Esophagus muscularis mucosa (tissue), 4 donors: Measurements from ENCODE around the gene ACOXL. TPM values are rescaled to one million over a fixed set of nuclear protein-coding genes. Genes with fewer than 3 reads are reported as not detected.
"Not testable (repeated sequence)": the region's sequence is repeated elsewhere in the genome, so short reads cannot be mapped to it uniquely, and the experiment has no call there.

Source experiments
- DNase-seq: peaks from one replicate; pipeline ENCODE4 v3.0.0-alpha.2; 2017; ENCODE audit errors: extremely low spot score
- H3K27ac ChIP-seq, 4 donors: fragments of 200-600 bp; sonication (generic); replicated peaks in 1 of 4; 1 replicate in 3 of 4; 2 replicates in 1 of 4; pipeline ENCODE4 v1.5.1; 2016 to 2019; ENCODE audit warnings: mild to moderate bottlenecking in 1 of 4
- H3K27me3 ChIP-seq, 4 donors: fragments of 200-600 bp; sonication (generic); one replicate each; pipeline versions ENCODE4 v1.5.1 to v1.6.0; 2016 to 2019
- H3K36me3 ChIP-seq, 4 donors: fragments of 200-600 bp; sonication (generic); one replicate each; pipeline ENCODE4 v1.5.1; 2016 to 2019
- H3K4me1 ChIP-seq, 4 donors: fragments of 200-600 bp; sonication (generic); one replicate each; pipeline ENCODE4 v1.5.1; 2016 to 2019
- H3K4me3 ChIP-seq, 4 donors: fragments of 200-600 bp; sonication (generic); 1 replicate in 2 of 4; 2 replicates in 2 of 4; pipeline ENCODE4 v1.5.1; 2016 to 2019; ENCODE audit warnings: mild to moderate bottlenecking in 4 of 4, moderate library complexity in 1 of 4
- H3K9me3 ChIP-seq, 4 donors: fragments of 200-600 bp; sonication (generic); 1 replicate in 3 of 4; 2 replicates in 1 of 4; pipeline ENCODE4 v1.5.1; 2016 to 2019
- CTCF ChIP-seq, 3 experiments: fragments of 200-600 bp in 2 of 3; fragments of 450-650 bp in 1 of 3; sonication (generic) in 2 of 3; IDR thresholded peaks; one replicate each; pipeline ENCODE4 v1.5.1; 2017 to 2019; ENCODE audit warnings: antibody characterized with exemption in 3 of 3, mild to moderate bottlenecking in 2 of 3, moderate library complexity in 1 of 3
- EP300 ChIP-seq: sonication (generic); formaldehyde crosslinking; IDR thresholded peaks from one replicate; pipeline ENCODE4 v1.6.1; 2017; ENCODE audit warnings: antibody characterized with exemption
- POLR2A ChIP-seq: fragments of 450-650 bp; IDR thresholded peaks from one replicate; pipeline ENCODE4 v1.6.1; 2017; ENCODE audit warnings: antibody characterized with exemption, moderate library complexity, mild to moderate bottlenecking, low read depth
- POLR2AphosphoS5 ChIP-seq, 2 donors: sonication (generic); formaldehyde crosslinking; IDR thresholded peaks; one replicate each; pipeline ENCODE4 v1.6.1; 2017; ENCODE audit warnings: antibody characterized with exemption in 2 of 2
- WGBS: methylation state at CpG from one replicate; pipeline ENCODE4 v1.1.5; 2018; 5-methylcytosine and 5-hydroxymethylcytosine counted together
- intact Hi-C: fragments of 100-400 bp; cut with DNase I; formaldehyde crosslinking; loops from one replicate; pipeline ENCODE4 v1.15.1; 2023
- total RNA-seq, 4 donors: library from RNA; depleted of rRNA; stranded (reverse); fragments of >200 nt; gene quantifications; one replicate each; pipeline versions ENCODE4 v1.1.0 to v1.2.1, GENCODE V29; 2016

Gene ACOXL
- total RNA-seq, 4 donors from 2014 or later: not detected

- DNase-seq: no peak
- no peak overlapping the region for H3K4me3 ChIP-seq
- no peak overlapping the region for H3K27ac ChIP-seq
- no peaks in the 10 kb centered on the region for H3K36me3 ChIP-seq
- H3K9me3 ChIP-seq: no peaks in the 10 kb centered on the region
- no peaks in the 10 kb centered on the region for H3K4me1 ChIP-seq
- intact Hi-C loops: no loop called here
- TF ChIP-seq CTCF (IDR thresholded peaks at IDR 0.05) (no peak), EP300 (no peak), POLR2A (no peak), POLR2AphosphoS5 (IDR thresholded peaks at IDR 0.05) (no peak)
- peaks cover 0 to 21% (median 2%) of the 10 kb centered on the region in 4 donors for H3K27me3 ChIP-seq
- WGBS: 90% methylated on average over 3 of the region's 3 CpGs
These were observed 121.6 kb downstream of the ACOXL start for GRCh38 chr2:110853948-110854347.

DNA sequence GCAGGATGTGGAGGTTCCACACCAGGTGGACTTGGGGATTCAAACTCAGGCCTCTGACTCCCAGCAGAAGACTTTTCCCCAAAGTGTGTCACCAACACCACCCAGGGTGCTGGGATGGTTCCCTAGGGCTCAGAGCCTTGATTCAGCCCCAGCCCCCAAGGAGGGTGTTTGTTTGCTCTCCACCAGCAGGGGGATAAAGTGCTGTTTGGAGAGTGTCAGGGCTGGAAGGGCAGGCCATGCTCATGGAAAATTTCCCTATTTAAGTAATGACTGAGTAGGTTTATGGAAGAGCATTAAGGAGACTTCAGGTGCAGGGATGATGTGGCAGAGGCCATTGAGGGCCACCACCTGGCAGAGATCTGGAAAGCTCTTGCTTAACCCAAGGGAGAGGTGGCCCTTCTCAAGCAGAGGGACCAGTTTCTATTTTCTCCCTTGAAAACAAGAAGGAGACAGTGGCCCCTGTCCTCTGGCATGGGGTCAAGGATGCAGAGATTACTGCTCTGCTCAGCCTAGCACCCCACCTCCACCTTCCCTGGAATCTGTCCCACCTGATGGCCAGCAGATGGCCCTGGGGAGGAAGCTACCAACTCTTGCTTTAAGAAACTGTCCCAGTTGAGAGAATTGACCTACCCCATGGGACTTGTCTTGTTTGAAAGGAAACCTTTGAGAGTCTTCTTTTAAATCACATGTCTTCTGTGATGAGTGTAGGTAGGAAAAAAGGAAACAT is 122.1 kb downstream of the ACOXL start:
- intact Hi-C loops: no loop called here
- no peak for DNase-seq
- H3K36me3 ChIP-seq: no peaks in the 10 kb centered on the region

GRCh38 chr2:110855841-110856240 is 123.5 kb downstream of the ACOXL start:
- H3K27ac ChIP-seq, DNase-seq, H3K4me1 ChIP-seq, H3K9me3 ChIP-seq, H3K4me3 ChIP-seq, intact Hi-C loops, H3K36me3 ChIP-seq: not testable (repeated sequence)
- H3K27me3 ChIP-seq: peaks cover 0 to 39% (median 2%) of the 10 kb centered on the region in 4 donors
- WGBS: 91% methylated on average over 7 of the region's 7 CpGs

More for the DNA sequence above, 122.1 kb downstream of the ACOXL start:
- Histone ChIP-seq H3K4me1 (no peaks in the 10 kb centered on the region), H3K27ac (no peak overlapping the region), H3K27me3 (peaks cover 0 to 26% (median 2%) of the 10 kb centered on the region in 4 donors), H3K9me3 (no peaks in the 10 kb centered on the region), H3K4me3 (no peak overlapping the region)
- TF ChIP-seq POLR2A: no peak
- no peak for TF ChIP-seq POLR2AphosphoS5 (IDR thresholded peaks at IDR 0.05)
- no peak for TF ChIP-seq EP300
- no peak for TF ChIP-seq CTCF (IDR thresholded peaks at IDR 0.05)

DNA sequence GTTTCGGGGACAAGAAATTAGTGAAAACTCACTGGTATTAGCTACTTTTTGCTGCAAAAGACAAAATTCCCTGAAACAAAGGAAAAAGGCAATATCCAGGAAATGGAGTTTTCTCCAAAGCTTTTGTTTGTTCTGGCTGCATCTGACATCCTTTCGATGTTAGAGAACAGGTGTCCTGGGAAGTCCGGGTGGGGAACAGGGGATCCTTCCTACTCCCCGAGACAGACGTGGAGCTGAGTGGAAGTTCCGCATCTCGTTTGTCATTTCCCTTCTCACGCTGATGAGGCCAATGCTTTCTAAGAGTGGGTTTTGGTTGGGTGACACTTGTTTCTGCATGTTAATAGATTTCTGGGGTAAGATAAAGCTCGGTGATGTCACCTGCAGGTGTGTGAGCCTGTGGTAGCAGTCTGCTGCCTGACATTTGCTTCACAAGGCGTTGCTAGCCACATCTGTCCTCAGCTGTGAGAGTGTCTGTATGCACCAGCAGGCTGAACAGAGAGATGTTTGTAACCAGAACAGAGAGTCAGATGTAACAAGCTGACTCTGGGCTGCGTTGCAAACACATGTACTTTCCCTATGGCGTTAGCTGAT is 125.9 kb downstream of the ACOXL start:
- no peak for TF ChIP-seq POLR2A
- no peak for TF ChIP-seq EP300
- TF ChIP-seq POLR2AphosphoS5 (IDR thresholded peaks at IDR 0.05): no peak
- TF ChIP-seq CTCF (IDR thresholded peaks at IDR 0.05): no peak
- no peak for DNase-seq
- Histone ChIP-seq H3K27me3 (peaks cover 0 to 62% (median 2%) of the 10 kb centered on the region in 4 donors), H3K36me3 (no peaks in the 10 kb centered on the region), H3K9me3 (no peaks in the 10 kb centered on the region), H3K27ac (no peak overlapping the region), H3K4me1 (no peaks in the 10 kb centered on the region), H3K4me3 (no peak overlapping the region)
- 60% methylated on average over 12 of the region's 12 CpGs for WGBS
- intact Hi-C loops: no loop called here

- intact Hi-C loops: no loop called here
- no peak for TF ChIP-seq POLR2A
- TF ChIP-seq CTCF (IDR thresholded peaks at IDR 0.05): no peak
- no peak for TF ChIP-seq POLR2AphosphoS5 (IDR thresholded peaks at IDR 0.05)
- TF ChIP-seq EP300: no peak
- Histone ChIP-seq H3K9me3 (no peaks in the 10 kb centered on the region), H3K36me3 (no peaks in the 10 kb centered on the region), H3K4me3 (no peak overlapping the region), H3K4me1 (no peaks in the 10 kb centered on the region), H3K27me3 (peaks cover 0 to 63% (median 2%) of the 10 kb centered on the region in 4 donors), H3K27ac (no peak overlapping the region)
- DNase-seq: no peak
- 56% methylated on average over 13 of the region's 13 CpGs for WGBS
These were observed 126.8 kb downstream of the ACOXL start for GRCh38 chr2:110858993-110859701.
